K562 (cell line): ENCODE results near the gene ZSWIM1. TPM values are rescaled to one million over a fixed set of nuclear protein-coding genes. Genes with fewer than 3 reads are reported as not detected.

ENCODE experiments used
- ATAC-seq: fragments of 200-7000 bp; cut with Tn5 transposase; 3 replicates; pipeline ENCODE4 v1.9.1; 2020; ENCODE audit warnings: moderate library complexity
- BruUV-seq: library from RNA; stranded (reverse); fragments of 400-500 nt; replicated peaks from 2 replicates; lab custom pipeline; 2021; lab: Mats Ljungman, UMichigan
- CTCF ChIA-PET: fragments of 300-600 bp; formaldehyde crosslinking; extraction: SDS; loops from one replicate; lab custom pipeline; 2021; ENCODE audit warnings: low intra/inter-chr PET ratio; lab: Yijun Ruan, JAX
- POLR2A ChIA-PET: fragments of 300-600, 350-650 bp; sonication (Branson Sonifier 250); formaldehyde crosslinking; extraction: SDS; loops from one replicate; lab custom pipeline; 2021; ENCODE audit warnings: antibody characterized with exemption, inconsistent platforms; lab: Yijun Ruan, JAX
- DNase-seq, 4 experiments: peaks; one replicate each; pipeline versions ENCODE4 v3.0.0 to v3.0.0-alpha.2; 2011 to 2018; ENCODE audit warnings: low spot score in 3 of 4, mixed read lengths in 3 of 4; ENCODE audit errors: extremely low read depth in 1 of 4
- FAIRE-seq: peaks from 2 replicates; lab custom pipeline; 2011; peaks lifted over from hg19 to GRCh38; lab: Jason Lieb, UNC
- H2AFZ ChIP-seq: 2 replicates; pipeline ENCODE4 v1.6.0; 2011; ENCODE audit warnings: low read depth, low read length, control low read depth, inconsistent platforms
- H3K27ac ChIP-seq: fragments of 200-600 bp; 3 replicates; pipeline ENCODE4 v1.8.0; 2011; ENCODE audit warnings: low read depth, mild to moderate bottlenecking, control low read depth, inconsistent platforms, low read length, moderate library complexity, mixed read lengths; ENCODE audit errors: extremely low read depth
- H3K27me3 ChIP-seq, 2 experiments: fragments of 300-600 bp in 1 of 2; 2 replicates in 1 of 2; 3 replicates in 1 of 2; pipeline versions ENCODE4 v1.6.0 to v1.8.0; 2011; ENCODE audit warnings: inconsistent platforms in 2 of 2, low read length in 2 of 2, mild to moderate bottlenecking in 1 of 2, mixed read lengths in 1 of 2, moderate library complexity in 1 of 2; ENCODE audit not compliant: control insufficient read depth in 2 of 2, insufficient read depth in 2 of 2
- H3K36me3 ChIP-seq: fragments of 300-600 bp; 3 replicates; pipeline ENCODE4 v1.8.0; 2011; ENCODE audit warnings: mild to moderate bottlenecking, low read length, inconsistent platforms; ENCODE audit not compliant: control insufficient read depth, insufficient read depth
- H3K4me1 ChIP-seq, 2 experiments: fragments of 200-600 bp in 1 of 2; replicated peaks in 1 of 2; 2 replicates in 1 of 2; 3 replicates in 1 of 2; pipeline versions ENCODE4 v1.5.1 to v1.8.0; 2011; ENCODE audit warnings: inconsistent platforms in 2 of 2, low read length in 2 of 2, mild to moderate bottlenecking in 1 of 2, mixed read lengths in 1 of 2, moderate library complexity in 1 of 2; ENCODE audit not compliant: control insufficient read depth in 2 of 2, insufficient read depth in 2 of 2
- H3K4me2 ChIP-seq: 2 replicates; pipeline ENCODE4 v1.6.1; 2011; ENCODE audit warnings: low read length, control low read depth, inconsistent platforms, mixed read lengths; ENCODE audit not compliant: insufficient read depth
- H3K4me3 ChIP-seq: fragments of 200-600 bp; sonication (generic), shearing (Covaris generic); 2 replicates; pipeline ENCODE4 v1.5.1; 2016; ENCODE audit warnings: control low read depth, inconsistent platforms
- H3K79me2 ChIP-seq: fragments of 200-600 bp; 3 replicates; pipeline ENCODE4 v1.8.0; 2011; ENCODE audit warnings: low read length, inconsistent platforms; ENCODE audit not compliant: control insufficient read depth, insufficient read depth
- H3K9ac ChIP-seq, 2 experiments: 2 replicates each; pipeline versions ENCODE4 v1.6.0 to v1.6.1; 2011; ENCODE audit warnings: low read depth in 2 of 2, low read length in 2 of 2, control low read depth in 1 of 2, inconsistent platforms in 1 of 2, mild to moderate bottlenecking in 1 of 2, mixed read lengths in 1 of 2; ENCODE audit not compliant: insufficient read depth in 1 of 2
- H3K9me1 ChIP-seq: one replicate; pipeline ENCODE4 v1.6.0; 2011; ENCODE audit warnings: inconsistent platforms, mild to moderate bottlenecking, low read length, moderate library complexity; ENCODE audit not compliant: control insufficient read depth, insufficient read depth
- H3K9me3 ChIP-seq: replicated peaks from 2 replicates; pipeline ENCODE4 v1.5.1; 2011; ENCODE audit warnings: low read depth, low read length, inconsistent platforms; ENCODE audit not compliant: control insufficient read depth, insufficient read depth
- H4K20me1 ChIP-seq: replicated peaks from 2 replicates; pipeline ENCODE4 v1.6.1; 2011; ENCODE audit warnings: low read length, inconsistent platforms, mixed read lengths; ENCODE audit not compliant: control insufficient read depth, insufficient read depth
- BHLHE40 ChIP-seq: IDR thresholded peaks from 2 replicates; pipeline ENCODE4 v1.6.1; 2011; ENCODE audit warnings: low read length, improper control_type of control experiment
- C11orf30 ChIP-seq: fragments of 450-650 bp; IDR thresholded peaks from 2 replicates; pipeline ENCODE4 v1.6.1; 2016; ENCODE audit warnings: low read depth, mild to moderate bottlenecking
- DEAF1 ChIP-seq: fragments of 450-650 bp; formaldehyde crosslinking; IDR thresholded peaks from 2 replicates; pipeline ENCODE4 v1.4.0; 2020; ENCODE audit warnings: mild to moderate bottlenecking, moderate library complexity
- GATA2 ChIP-seq: sonication (generic); formaldehyde crosslinking; IDR thresholded peaks from 2 replicates; pipeline ENCODE4 v1.4.0; 2020; ENCODE audit warnings: mild to moderate bottlenecking, missing genetic modification reagents
- MAFF ChIP-seq: IDR thresholded peaks from 2 replicates; pipeline ENCODE4 v1.6.1; 2012; ENCODE audit warnings: low read length, improper control_type of control experiment
- MAFG ChIP-seq: fragments of 450-650 bp; conservative IDR thresholded peaks from 2 replicates; pipeline ENCODE4 v1.6.1; 2016; ENCODE audit warnings: missing genetic modification characterization, missing compliant biosample characterization
- MAFK ChIP-seq: IDR thresholded peaks from 2 replicates; pipeline ENCODE4 v1.6.1; 2011; ENCODE audit warnings: low read length, improper control_type of control experiment
- NFE2L1 ChIP-seq: fragments of 450-650 bp; IDR thresholded peaks from 2 replicates; pipeline ENCODE4 v1.6.1; 2016; ENCODE audit warnings: missing genetic modification characterization, low read depth, mild to moderate bottlenecking, missing compliant biosample characterization, moderate library complexity, borderline replicate concordance
- POLR2A ChIP-seq: fragments of 450-650 bp; conservative IDR thresholded peaks from 2 replicates; pipeline ENCODE4 v1.6.1; 2016
- ZNF24 ChIP-seq: fragments of 450-650 bp; IDR thresholded peaks from 2 replicates; pipeline ENCODE4 v1.6.1; 2016
- ZNF316 ChIP-seq: fragments of 450-650 bp; IDR thresholded peaks from 2 replicates; pipeline ENCODE4 v1.6.1; 2016
- WGBS: fragments of 100-300 bp; shearing (Covaris generic); methylation state at CpG from one replicate; pipeline ENCODE4 v1.1.6; 2016; ENCODE audit warnings: low coverage, mixed read lengths; ENCODE audit not compliant: insufficient coverage; ENCODE audit errors: missing lambda C conversion rate; 5-methylcytosine and 5-hydroxymethylcytosine counted together
- in situ Hi-C: fragments of 300-500 bp; cut with MboI; formaldehyde crosslinking; loops from 4 replicates; pipeline ENCODE4 v1.15.0; 2018; ENCODE audit warnings: inconsistent platforms, mixed read lengths
- intact Hi-C: fragments of 100-400 bp; cut with micrococcal nuclease; formaldehyde crosslinking; loops from 2 replicates; pipeline ENCODE4 v1.14.2; 2022
- polyA plus RNA-seq, 8 experiments: library from polyadenylated mRNA; depleted of rRNA in 4 of 8; stranded (reverse) in 5 of 8; unstranded in 3 of 8; fragments of >200 nt; fragmentation: Nextera tagmentation in 2 of 8; fragmentation: Illumina TruSeq in 1 of 8; extraction: Ambion mirVana in 2 of 8; extraction: Trizol in 1 of 8; gene quantifications; 2 replicates each; pipeline versions ENCODE4 v1.2.1 to v1.2.3, GENCODE V29; 2011 to 2014; ENCODE audit warnings: inconsistent platforms in 1 of 8, missing spikeins in 1 of 8
- total RNA-seq, 7 experiments: library from RNA; depleted of rRNA in 6 of 7; stranded (reverse); fragments of >200 nt in 6 of 7; fragmentation: Illumina TruSeq in 2 of 7; extraction: Trizol in 2 of 7; gene quantifications; 2 replicates each; pipeline versions ENCODE4 v1.2.1 to v1.2.3, GENCODE V29; 2011 to 2021; ENCODE audit warnings: low replicate concordance in 1 of 7

Gene ZSWIM1
- total and polyA plus RNA-seq, 9 of the 15 experiments (the other 6 are each of a cell fraction or from before 2014, with no cell fraction given): 2.5 to 15.6 (median 9.5) TPM

GRCh38 chr20:45924391-45925261 lies 43.6 kb downstream of the ZSWIM1 start:
- Histone ChIP-seq H3K79me2 (no peaks in the 10 kb centered on the region), H3K9me1 (no peaks in the 10 kb centered on the region), H3K4me2 (no peak overlapping the region), H2AFZ (no peak overlapping the region), H3K27me3 (no peaks in the 10 kb centered on the region; a peak in 1 of 5 replicates), H3K4me1 (peaks cover 6 to 10% of the 10 kb centered on the region in 2 experiments; a peak in 4 of 5 replicates), H3K9me3 (no peaks in the 10 kb centered on the region), H3K4me3 (no peak overlapping the region), H4K20me1 (peaks cover 3% of the 10 kb centered on the region; the same call in 1 of the 2 replicates), H3K27ac (no peak overlapping the region), H3K36me3 (no peaks in the 10 kb centered on the region), H3K9ac (peak overlapping the region in 1 of 2 experiments; percentile 56; a peak in 2 of 4 replicates)
- intact Hi-C loops: no loop called here
- no peak for DNase-seq
- CTCF ChIA-PET: no interaction called here
- 47% methylated on average over 21 of the region's 21 CpGs for WGBS
- TF ChIP-seq POLR2A: no peak
- no peak for TF ChIP-seq DEAF1
- peak; percentile 87 for TF ChIP-seq MAFG (tag)
- TF ChIP-seq ZNF316: peak; percentile 81
- TF ChIP-seq NFE2L1 (tag): no peak
- TF ChIP-seq MAFF: peak; percentile 43; the same call in 1 of the 2 replicates
- peak; percentile 87 for TF ChIP-seq C11orf30
- TF ChIP-seq ZNF24: no peak
- peak; percentile 56; the same call in 1 of the 2 replicates for TF ChIP-seq MAFK
- TF ChIP-seq GATA2 (CRISPR knock-in tag): no peak
- TF ChIP-seq BHLHE40: no peak
- no peak for ATAC-seq
- in situ Hi-C loops: no loop called here
- FAIRE-seq: no peak
- BruUV-seq: no TSS peak
- POLR2A ChIA-PET: interaction anchor here (0.6 to 8.0 kb wide), 4 partner anchors 8 to 24 kb away, joined by 3 to 91 read pairs (median 4); partner anchors contain the start of gene PCIF1
